Central memory CD8-positive, alpha-beta T cell (primary cell): Measurements from ENCODE around the gene CDKL1.

ENCODE experiments used
- ATAC-seq: fragments of 150-1000 bp; cut with Tn5 transposase; replicated peaks from 2 replicates; pipeline ENCODE4 v1.10.0; 2022; ENCODE audit warnings: mild to moderate bottlenecking, moderate FRiP score, moderate number of reproducible peaks; ENCODE audit not compliant: poor library complexity, severe bottlenecking; ENCODE audit errors: extremely low read depth
- DNase-seq, 2 donors: peaks; one replicate each; pipeline ENCODE4 v3.0.0; 2021; ENCODE audit warnings: low spot score in 2 of 2
- H3K27ac Mint-ChIP-seq: one replicate; pipeline ENCODE4 v1.8.0; 2022; ENCODE audit warnings: low read depth, mild to moderate bottlenecking, moderate library complexity, mixed read lengths
- H3K27me3 Mint-ChIP-seq: one replicate; pipeline ENCODE4 v1.8.0; 2022; ENCODE audit warnings: mixed read lengths
- H3K36me3 Mint-ChIP-seq: one replicate; pipeline ENCODE4 v1.8.0; 2022; ENCODE audit warnings: mild to moderate bottlenecking, moderate library complexity, mixed read lengths; ENCODE audit not compliant: insufficient read depth
- H3K4me1 Mint-ChIP-seq: one replicate; pipeline ENCODE4 v1.8.0; 2022; ENCODE audit warnings: mixed read lengths
- H3K4me3 Mint-ChIP-seq: one replicate; pipeline ENCODE4 v1.8.0; 2022; ENCODE audit warnings: mild to moderate bottlenecking, moderate library complexity, mixed read lengths
- H3K9me3 Mint-ChIP-seq: one replicate; pipeline ENCODE4 v1.8.0; 2022; ENCODE audit warnings: mixed read lengths

Gene CDKL1

GRCh38 chr14:50400461-50400860, 3.8 kb upstream of the CDKL1 start:
- ATAC-seq (no peak), DNase-seq (no peak)

GRCh38 chr14:50399251-50400032, 2.8 kb upstream of the CDKL1 start:
- Mint-ChIP-seq H3K4me3 (no peak overlapping the region), H3K27me3 (no peaks in the 10 kb centered on the region), H3K27ac (peak overlapping the region; percentile 35), H3K4me1 (peaks cover 5% of the 10 kb centered on the region), H3K9me3 (no peaks in the 10 kb centered on the region), H3K36me3 (peaks cover 4% of the 10 kb centered on the region)
- DNase-seq (no peak), ATAC-seq (no peak)

More at GRCh38 chr14:50400461-50400860, 3.8 kb upstream of the CDKL1 start:
- peaks cover 4% of the 10 kb centered on the region for H3K36me3 Mint-ChIP-seq
- H3K4me3 Mint-ChIP-seq = no peak overlapping the region
- H3K4me1 Mint-ChIP-seq = peaks cover 5% of the 10 kb centered on the region
- H3K27ac Mint-ChIP-seq = no peak overlapping the region
- no peaks in the 10 kb centered on the region for H3K27me3 Mint-ChIP-seq
- H3K9me3 Mint-ChIP-seq = peaks cover 1% of the 10 kb centered on the region

DNA sequence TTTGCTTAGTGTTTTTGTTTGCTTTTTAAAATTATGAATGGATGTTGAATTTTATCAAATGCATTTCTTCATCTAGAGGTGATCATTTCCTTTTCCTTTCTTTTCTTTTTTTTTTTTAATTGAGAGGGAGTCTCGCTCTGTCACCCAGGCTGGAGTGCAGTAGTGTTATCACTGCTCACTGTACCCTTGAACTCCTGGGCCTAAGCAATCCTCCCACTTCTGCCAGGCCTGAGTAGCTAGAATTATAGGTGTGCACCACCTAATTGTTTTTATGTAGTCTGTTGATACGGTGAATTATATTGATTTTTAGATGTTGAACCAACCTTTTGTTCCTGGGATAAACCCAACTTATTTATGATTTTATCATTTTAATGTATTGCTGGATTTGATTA, 1.5 kb upstream of the CDKL1 start:
- no peak for ATAC-seq
- no peak overlapping the region for H3K27ac Mint-ChIP-seq
- no peaks in the 10 kb centered on the region for H3K27me3 Mint-ChIP-seq
- no peaks in the 10 kb centered on the region for H3K9me3 Mint-ChIP-seq
- DNase-seq = no peak
- H3K36me3 Mint-ChIP-seq = peaks cover 4% of the 10 kb centered on the region
- H3K4me3 Mint-ChIP-seq = peak overlapping the region; percentile 87
- peaks cover 5% of the 10 kb centered on the region for H3K4me1 Mint-ChIP-seq

GRCh38 chr14:50397390-50398188, 908 bp upstream of the CDKL1 start:
- Mint-ChIP-seq H3K4me1 (peaks cover 5% of the 10 kb centered on the region), H3K9me3 (no peaks in the 10 kb centered on the region), H3K27ac (no peak overlapping the region), H3K36me3 (peaks cover 4% of the 10 kb centered on the region), H3K27me3 (no peaks in the 10 kb centered on the region), H3K4me3 (peak overlapping the region; percentile 87)
- ATAC-seq = no peak
- DNase-seq = no peak

DNA sequence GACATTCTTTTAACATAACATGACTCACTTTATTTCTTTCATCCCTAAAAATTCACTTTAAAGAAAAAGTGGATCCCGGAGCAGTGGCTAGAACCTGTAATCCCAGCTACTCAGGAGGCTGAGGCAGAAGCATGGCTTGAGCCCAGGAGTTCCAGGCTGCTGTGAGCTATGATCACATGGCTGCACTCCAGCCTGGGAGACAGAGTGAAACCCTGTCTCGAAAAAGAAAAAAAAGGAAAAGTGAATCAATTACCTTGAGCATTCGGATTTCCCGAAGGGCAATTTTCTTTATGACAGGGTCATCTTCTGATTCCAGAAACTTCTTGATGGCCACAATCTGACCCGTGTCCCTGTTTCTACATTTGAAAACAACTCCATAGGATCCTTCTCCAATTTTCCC, 1.2 kb downstream of the CDKL1 start:
- Mint-ChIP-seq H3K9me3 (no peaks in the 10 kb centered on the region), H3K4me3 (peak overlapping the region; percentile 87), H3K27ac (no peak overlapping the region), H3K4me1 (peaks cover 5% of the 10 kb centered on the region), H3K36me3 (peaks cover 4% of the 10 kb centered on the region), H3K27me3 (no peaks in the 10 kb centered on the region)
- DNase-seq (no peak), ATAC-seq (no peak)

DNA sequence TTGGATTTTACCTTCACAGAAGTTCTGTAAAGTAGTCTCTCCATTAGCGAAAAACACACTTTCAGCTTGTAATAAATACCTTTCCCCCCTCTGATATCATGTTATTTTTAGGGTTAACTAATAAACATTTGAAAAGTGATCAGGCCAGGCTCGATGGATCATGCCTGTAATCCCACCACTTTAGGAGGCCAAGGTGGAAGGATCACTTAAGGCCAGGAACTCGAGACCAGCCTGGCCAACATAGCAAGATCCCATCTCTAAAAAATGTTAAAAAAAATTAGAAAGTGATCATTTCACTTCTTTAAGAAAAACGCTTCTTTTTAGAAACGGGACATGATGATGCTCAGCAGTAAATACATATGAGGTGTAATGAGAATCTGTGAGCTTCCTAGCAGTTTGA, 2.0 kb downstream of the CDKL1 start:
- H3K9me3 Mint-ChIP-seq = no peaks in the 10 kb centered on the region
- H3K27me3 Mint-ChIP-seq = no peaks in the 10 kb centered on the region
- H3K4me3 Mint-ChIP-seq = no peak overlapping the region
- peaks cover 5% of the 10 kb centered on the region for H3K4me1 Mint-ChIP-seq
- ATAC-seq (no peak), DNase-seq (no peak)
- peaks cover 4% of the 10 kb centered on the region for H3K36me3 Mint-ChIP-seq
- no peak overlapping the region for H3K27ac Mint-ChIP-seq

DNA sequence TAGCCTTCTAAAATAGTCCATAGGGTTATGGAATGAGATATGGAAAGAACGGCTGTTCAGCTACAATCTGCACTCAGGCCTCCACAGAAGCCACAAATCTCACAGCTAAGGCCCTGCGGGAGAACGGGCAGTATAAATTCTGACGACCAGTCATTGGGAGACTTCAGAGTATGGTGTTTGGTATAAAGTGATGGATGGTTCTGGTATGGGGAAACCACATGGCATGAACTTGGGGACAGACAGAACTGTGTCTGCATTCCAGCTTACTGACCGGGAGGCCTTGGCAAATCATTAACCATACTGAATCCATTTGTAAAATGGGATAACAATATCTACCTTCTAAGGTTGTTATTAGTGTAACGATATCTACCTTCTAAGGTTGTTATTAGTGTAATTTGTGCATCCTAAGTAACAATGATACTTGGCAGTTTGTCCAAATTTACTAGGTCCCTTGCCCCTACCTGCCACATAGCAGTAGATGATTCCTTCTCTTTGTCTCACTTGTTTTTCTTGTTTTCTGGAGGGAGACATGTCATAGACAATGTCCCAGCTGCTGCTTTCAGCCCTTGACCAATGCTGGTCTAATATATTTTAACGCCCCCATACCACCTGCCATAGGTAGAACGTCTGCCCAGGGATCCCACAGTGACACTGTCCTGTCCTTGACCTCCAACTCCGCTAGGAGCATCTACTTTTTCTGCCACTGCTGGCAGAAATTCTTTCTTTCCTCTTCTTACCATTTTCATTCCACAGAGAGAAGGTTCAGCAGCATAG, 6.8 kb downstream of the CDKL1 start:
- ATAC-seq (no peak), DNase-seq (no peak)
- no peak overlapping the region for H3K4me3 Mint-ChIP-seq
- no peaks in the 10 kb centered on the region for H3K27me3 Mint-ChIP-seq
- no peaks in the 10 kb centered on the region for H3K4me1 Mint-ChIP-seq
- H3K27ac Mint-ChIP-seq = no peak overlapping the region
- no peaks in the 10 kb centered on the region for H3K9me3 Mint-ChIP-seq
- H3K36me3 Mint-ChIP-seq = no peaks in the 10 kb centered on the region

DNA sequence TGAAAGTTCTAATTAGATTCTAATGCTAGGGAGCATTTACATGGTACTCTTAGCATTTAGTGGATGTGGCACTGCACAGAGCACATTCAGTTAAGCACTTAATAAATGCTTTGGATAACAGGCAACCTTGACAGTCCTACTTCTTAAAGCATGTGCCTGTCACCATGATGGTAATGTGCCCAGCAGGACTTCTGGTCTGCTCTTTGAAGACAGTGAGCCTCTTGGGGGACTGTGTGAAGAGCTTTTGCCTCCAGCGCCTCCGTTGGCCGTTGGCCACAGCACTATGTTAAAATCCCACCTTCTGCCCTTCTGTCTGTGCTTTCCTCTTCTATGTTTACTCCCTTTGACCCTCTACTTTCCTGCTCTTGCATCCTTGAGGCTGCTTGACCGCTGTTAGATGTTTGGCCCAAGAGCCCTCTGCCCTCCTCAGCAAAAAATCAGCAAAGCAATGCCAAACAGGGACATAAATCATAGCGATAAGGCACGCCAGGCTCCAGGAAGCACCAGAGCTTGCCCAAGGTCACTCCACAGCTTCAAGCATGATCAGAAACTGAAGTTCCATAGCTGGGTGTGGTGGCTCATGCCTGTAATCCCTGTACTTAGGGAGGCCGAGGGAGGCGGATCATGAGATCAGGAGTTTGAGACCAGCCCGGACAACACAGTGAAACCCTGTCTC, 8.3 kb downstream of the CDKL1 start:
- no peaks in the 10 kb centered on the region for H3K36me3 Mint-ChIP-seq
- no peak overlapping the region for H3K27ac Mint-ChIP-seq
- H3K9me3 Mint-ChIP-seq = no peaks in the 10 kb centered on the region
- no peak overlapping the region for H3K4me3 Mint-ChIP-seq
- H3K27me3 Mint-ChIP-seq = no peaks in the 10 kb centered on the region
- no peaks in the 10 kb centered on the region for H3K4me1 Mint-ChIP-seq
- DNase-seq (no peak), ATAC-seq (no peak)

DNA sequence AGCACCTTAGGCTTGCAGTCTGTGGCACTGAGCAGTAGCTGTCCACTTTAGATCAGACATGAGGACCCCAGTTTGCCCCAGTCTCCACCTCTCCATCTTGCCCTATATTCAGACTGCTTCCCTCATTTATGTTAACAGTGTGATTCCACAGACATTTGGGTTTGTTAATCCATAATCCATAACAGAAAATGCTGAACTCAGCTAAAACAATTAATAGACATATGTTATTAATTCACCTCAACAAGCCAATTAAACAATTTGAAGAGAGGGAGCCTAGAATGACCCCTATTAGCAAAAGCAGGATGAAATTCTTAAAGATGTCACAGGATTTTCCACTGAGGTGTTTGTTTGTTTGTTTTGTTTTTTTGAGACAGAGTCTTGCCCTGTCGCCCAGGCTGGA, 9.1 kb downstream of the CDKL1 start:
- DNase-seq (no peak), ATAC-seq (no peak)
- H3K27ac Mint-ChIP-seq = no peak overlapping the region
- no peaks in the 10 kb centered on the region for H3K4me1 Mint-ChIP-seq
- H3K27me3 Mint-ChIP-seq = no peaks in the 10 kb centered on the region
- H3K36me3 Mint-ChIP-seq = no peaks in the 10 kb centered on the region
- H3K4me3 Mint-ChIP-seq = no peak overlapping the region
- no peaks in the 10 kb centered on the region for H3K9me3 Mint-ChIP-seq

- no peaks in the 10 kb centered on the region for H3K27me3 Mint-ChIP-seq
- no peaks in the 10 kb centered on the region for H3K9me3 Mint-ChIP-seq
- ATAC-seq (no peak), DNase-seq (no peak)
- no peaks in the 10 kb centered on the region for H3K4me1 Mint-ChIP-seq
- peak overlapping the region; percentile 55 for H3K27ac Mint-ChIP-seq
- H3K36me3 Mint-ChIP-seq = peaks cover 1% of the 10 kb centered on the region
- H3K4me3 Mint-ChIP-seq = no peak overlapping the region
Measured at GRCh38 chr14:50383618-50384225, 13.0 kb downstream of the CDKL1 start.

DNA sequence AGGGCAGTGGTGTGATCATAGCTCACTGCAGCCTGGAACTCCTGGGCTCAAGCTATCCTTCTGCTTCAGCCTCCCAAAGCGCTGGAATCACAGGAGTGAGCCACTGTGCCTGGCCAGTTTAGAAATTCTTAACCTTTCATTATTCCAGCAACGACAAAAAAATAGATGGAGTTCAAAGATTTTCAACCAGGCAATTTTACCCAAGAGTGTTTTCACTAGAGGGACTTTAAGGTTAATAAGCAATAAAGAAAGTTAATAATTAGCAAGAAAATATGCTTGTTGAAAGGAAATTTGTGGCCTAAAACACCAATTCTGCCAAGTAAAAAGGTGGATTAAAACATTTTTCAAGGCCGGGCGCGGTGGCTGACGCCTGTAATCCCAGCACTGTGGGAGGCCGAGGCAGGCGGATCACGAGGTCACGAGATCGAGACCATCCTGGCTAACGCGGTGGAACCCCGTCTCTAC, 14.8 kb downstream of the CDKL1 start:
- H3K36me3 Mint-ChIP-seq = peaks cover 1% of the 10 kb centered on the region
- H3K27me3 Mint-ChIP-seq = no peaks in the 10 kb centered on the region
- H3K9me3 Mint-ChIP-seq = no peaks in the 10 kb centered on the region
- DNase-seq = no peak
- no peaks in the 10 kb centered on the region for H3K4me1 Mint-ChIP-seq
- no peak overlapping the region for H3K4me3 Mint-ChIP-seq
- no peak overlapping the region for H3K27ac Mint-ChIP-seq
- ATAC-seq = no peak

DNA sequence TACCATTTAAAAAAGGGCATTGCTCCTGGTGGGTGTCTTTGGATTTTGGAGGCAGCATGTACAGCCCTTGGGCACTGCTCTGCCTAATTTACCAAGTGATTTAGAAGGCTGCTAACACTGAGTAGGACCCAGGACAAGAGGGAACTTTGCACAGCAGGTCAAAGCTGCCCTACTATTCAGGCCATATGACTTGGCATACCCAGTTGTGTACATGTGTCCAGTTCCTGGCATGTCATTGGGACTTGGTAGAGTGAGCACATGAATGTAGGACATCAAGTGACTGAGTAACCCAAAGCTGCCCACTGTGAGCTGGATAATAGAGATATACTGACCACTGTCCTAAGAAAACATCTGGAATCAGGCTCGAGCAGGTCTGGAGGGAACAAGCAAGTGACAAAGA, 15.7 kb downstream of the CDKL1 start:
- no peak overlapping the region for H3K27ac Mint-ChIP-seq
- H3K4me1 Mint-ChIP-seq = no peaks in the 10 kb centered on the region
- no peaks in the 10 kb centered on the region for H3K9me3 Mint-ChIP-seq
- DNase-seq = no peak
- H3K4me3 Mint-ChIP-seq = no peak overlapping the region
- H3K36me3 Mint-ChIP-seq = peaks cover 1% of the 10 kb centered on the region
- no peaks in the 10 kb centered on the region for H3K27me3 Mint-ChIP-seq
- no peak for ATAC-seq
